Measurements from ENCODE around the gene PCDHA10. TPM values are rescaled to one million over a fixed set of nuclear protein-coding genes. Genes with fewer than 3 reads are reported as not detected.
"Not testable (repeated sequence)": the region's sequence is repeated elsewhere in the genome, so short reads cannot be mapped to it uniquely, and the experiment has no call there.

PCDHA10 gene
- total and polyA plus RNA-seq, 8 donors = under 0.01 to 26.3 (median 0.55) TPM; not detected in 1

DNA sequence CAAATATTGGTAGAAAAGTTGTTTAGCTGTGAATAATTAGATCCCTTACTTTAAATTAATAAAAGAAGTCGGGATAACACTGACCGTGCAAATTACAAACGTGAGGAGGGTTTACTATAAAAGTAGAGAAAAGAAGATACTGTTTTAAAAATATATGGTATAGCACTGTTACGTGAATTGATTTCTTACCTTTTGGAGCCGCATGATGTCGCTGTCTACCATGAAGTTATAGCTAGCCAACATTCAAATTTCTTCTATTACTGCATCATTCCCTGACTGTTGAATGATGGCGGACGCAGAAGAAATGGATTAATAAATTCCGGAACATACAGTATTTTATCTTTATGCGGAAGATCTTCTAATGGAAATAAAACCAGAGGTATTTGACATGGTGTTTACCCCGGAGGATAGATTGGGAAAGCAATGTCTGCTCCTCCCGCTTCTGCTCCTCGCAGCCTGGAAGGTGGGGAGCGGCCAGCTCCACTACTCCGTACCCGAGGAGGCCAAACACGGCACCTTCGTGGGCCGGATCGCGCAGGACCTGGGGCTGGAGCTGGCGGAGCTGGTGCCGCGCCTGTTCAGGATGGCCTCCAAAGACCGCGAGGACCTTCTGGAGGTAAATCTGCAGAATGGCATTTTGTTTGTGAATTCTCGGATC, 27.9 kb upstream of the PCDHA10 start, which contains the start of gene PCDHA6:
TSS of gene PCDHA6 (plus strand) at position 257 of the 658 bp plus-strand sequence. CDS start at position 389, 132 bp downstream.
- peak within 1 kb of the TSS in 1 of 4 donors; percentile 23 for H3K4me3 ChIP-seq
- WGBS, 5 donors = 15 to 26% (median 21%) methylated on average over 19 to 27 of the region's 27 CpGs
- TF ChIP-seq, protein P1, sequence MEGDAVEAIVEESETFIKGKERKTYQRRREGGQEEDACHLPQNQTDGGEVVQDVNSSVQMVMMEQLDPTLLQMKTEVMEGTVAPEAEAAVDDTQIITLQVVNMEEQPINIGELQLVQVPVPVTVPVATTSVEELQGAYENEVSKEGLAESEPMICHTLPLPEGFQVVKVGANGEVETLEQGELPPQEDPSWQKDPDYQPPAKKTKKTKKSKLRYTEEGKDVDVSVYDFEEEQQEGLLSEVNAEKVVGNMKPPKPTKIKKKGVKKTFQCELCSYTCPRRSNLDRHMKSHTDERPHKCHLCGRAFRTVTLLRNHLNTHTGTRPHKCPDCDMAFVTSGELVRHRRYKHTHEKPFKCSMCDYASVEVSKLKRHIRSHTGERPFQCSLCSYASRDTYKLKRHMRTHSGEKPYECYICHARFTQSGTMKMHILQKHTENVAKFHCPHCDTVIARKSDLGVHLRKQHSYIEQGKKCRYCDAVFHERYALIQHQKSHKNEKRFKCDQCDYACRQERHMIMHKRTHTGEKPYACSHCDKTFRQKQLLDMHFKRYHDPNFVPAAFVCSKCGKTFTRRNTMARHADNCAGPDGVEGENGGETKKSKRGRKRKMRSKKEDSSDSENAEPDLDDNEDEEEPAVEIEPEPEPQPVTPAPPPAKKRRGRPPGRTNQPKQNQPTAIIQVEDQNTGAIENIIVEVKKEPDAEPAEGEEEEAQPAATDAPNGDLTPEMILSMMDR (IDR thresholded peaks at IDR 0.05) = no peak
- TF ChIP-seq POLR2A (IDR thresholded peaks at IDR 0.05) (no peak), POLR2AphosphoS5 (IDR thresholded peaks at IDR 0.05) (no peak), EP300 (IDR thresholded peaks at IDR 0.05) (no peak)
- DNase-seq = peak in 1 of 2 donors; percentile 13
- peaks cover 0 to 70% (median 6%) of the 10 kb centered on the region in 3 donors for H3K27me3 ChIP-seq
- H3K27ac ChIP-seq = no peak within 1 kb of the TSS
- intact Hi-C loops (cut with DNase I; ENCODE audit: low total_unique reads) = no loop called here
- peaks cover 14 to 62% (median 57%) of the 10 kb centered on the region in 4 donors for H3K9me3 ChIP-seq
- no peaks in the 10 kb centered on the region for H3K36me3 ChIP-seq
- H3K4me1 ChIP-seq = no peaks in the 10 kb centered on the region

DNA sequence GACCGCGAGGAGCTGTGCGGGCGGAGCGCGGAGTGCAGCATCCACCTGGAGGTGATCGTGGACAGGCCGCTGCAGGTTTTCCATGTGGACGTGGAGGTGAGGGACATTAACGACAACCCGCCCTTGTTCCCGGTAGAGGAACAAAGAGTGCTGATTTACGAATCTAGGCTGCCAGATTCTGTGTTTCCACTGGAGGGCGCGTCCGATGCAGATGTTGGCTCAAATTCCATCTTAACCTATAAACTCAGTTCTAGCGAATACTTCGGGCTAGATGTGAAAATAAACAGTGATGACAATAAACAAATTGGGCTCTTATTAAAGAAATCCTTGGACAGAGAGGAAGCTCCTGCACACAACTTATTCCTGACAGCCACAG, 27.3 kb upstream of the PCDHA10 start:
- H3K27me3 ChIP-seq = peaks cover 0 to 64% (median 6%) of the 10 kb centered on the region in 3 donors
- no peak for DNase-seq
- H3K36me3 ChIP-seq = no peaks in the 10 kb centered on the region
- H3K27ac ChIP-seq = no peak overlapping the region
- TF ChIP-seq EP300 (IDR thresholded peaks at IDR 0.05) (no peak), POLR2AphosphoS5 (IDR thresholded peaks at IDR 0.05) (no peak), POLR2A (IDR thresholded peaks at IDR 0.05) (no peak)
- TF ChIP-seq, protein P1 (IDR thresholded peaks at IDR 0.05) = no peak
- H3K4me1 ChIP-seq = no peaks in the 10 kb centered on the region
- H3K9me3 ChIP-seq = peaks cover 14 to 62% (median 52%) of the 10 kb centered on the region in 4 donors
- peak overlapping the region in 1 of 4 donors; percentile 23 for H3K4me3 ChIP-seq
- intact Hi-C loops (cut with DNase I; ENCODE audit: low total_unique reads) = no loop called here
- 17 to 28% (median 20%) methylated on average over 18 of the region's 18 CpGs for WGBS, 5 donors

DNA sequence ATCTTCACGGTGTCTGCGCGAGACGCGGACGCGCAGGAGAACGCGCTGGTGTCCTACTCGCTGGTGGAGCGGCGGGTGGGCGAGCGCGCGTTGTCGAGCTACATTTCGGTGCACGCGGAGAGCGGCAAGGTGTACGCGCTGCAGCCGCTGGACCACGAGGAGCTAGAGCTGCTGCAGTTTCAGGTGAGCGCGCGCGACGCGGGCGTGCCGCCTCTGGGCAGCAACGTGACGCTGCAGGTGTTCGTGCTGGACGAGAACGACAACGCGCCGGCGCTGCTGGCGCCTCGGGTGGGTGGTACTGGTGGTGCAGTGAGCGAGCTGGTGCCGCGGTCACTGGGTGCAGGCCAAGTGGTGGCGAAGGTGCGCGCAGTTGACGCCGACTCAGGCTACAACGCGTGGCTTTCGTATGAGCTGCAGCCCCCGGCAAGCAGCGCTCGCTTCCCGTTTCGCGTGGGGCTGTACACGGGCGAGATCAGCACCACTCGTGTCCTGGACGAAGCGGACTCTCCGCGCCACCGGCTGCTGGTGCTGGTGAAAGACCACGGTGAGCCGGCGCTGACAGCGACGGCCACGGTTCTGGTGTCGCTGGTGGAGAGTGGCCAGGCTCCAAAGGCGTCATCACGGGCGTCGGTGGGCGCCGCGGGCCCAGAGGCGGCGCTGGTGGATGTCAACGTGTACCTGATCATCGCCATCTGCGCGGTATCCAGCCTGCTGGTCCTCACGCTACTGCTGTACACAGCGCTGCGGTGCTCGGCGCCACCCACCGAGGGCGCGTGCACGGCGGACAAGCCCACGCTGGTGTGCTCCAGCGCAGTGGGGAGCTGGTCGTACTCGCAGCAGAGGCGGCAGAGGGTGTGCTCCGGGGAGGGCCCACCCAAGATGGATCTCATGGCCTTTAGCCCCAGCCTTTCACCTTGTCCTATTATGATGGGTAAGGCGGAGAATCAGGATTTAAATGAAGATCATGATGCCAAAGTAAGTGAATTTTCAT, 25.9 kb upstream of the PCDHA10 start:
- H3K4me1 ChIP-seq; H3K36me3 ChIP-seq; H3K27ac ChIP-seq; DNase-seq; intact Hi-C loops (cut with DNase I; ENCODE audit: low total_unique reads); H3K4me3 ChIP-seq: not testable (repeated sequence)
- WGBS, 5 donors = 42 to 51% (median 49%) methylated on average over 31 to 106 of the region's 106 CpGs
- Histone ChIP-seq H3K27me3 (peaks cover 0 to 70% (median 10%) of the 10 kb centered on the region in 3 donors), H3K9me3 (peaks cover 20 to 65% (median 54%) of the 10 kb centered on the region in 4 donors)

DNA sequence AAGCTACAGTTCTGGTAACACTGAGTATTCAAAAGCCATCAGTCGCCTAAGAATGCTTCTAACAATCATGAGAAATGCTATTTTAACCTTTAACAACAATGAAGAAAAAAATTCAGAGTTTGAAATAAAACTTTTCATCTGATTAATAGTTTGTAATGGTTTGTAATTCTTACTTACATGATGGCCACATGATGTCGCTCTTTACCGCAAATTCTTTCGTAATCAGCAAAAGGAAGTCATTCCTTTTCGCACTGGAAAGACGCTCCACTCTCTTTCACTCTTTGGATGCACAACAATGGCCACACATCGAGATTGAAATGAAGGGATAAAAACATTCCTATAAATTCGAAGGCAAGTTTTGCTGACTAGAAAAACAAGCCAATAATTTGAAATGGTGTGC, 21.7 kb upstream of the PCDHA10 start, which contains the start of gene PCDHA7:
TSS of gene PCDHA7 (plus strand) at position 277 of the 400 bp plus-strand sequence. CDS start at position 392, 115 bp downstream.
- Histone ChIP-seq H3K27ac (no peak within 1 kb of the TSS), H3K4me3 (peak within 1 kb of the TSS in 3 of 4 donors; percentile 9 to 24 (median 13)), H3K9me3 (peaks cover 28 to 70% (median 53%) of the 10 kb centered on the region in 4 donors), H3K27me3 (peaks cover 0 to 71% (median 4%) of the 10 kb centered on the region in 3 donors), H3K4me1 (no peaks in the 10 kb centered on the region), H3K36me3 (no peaks in the 10 kb centered on the region)
- intact Hi-C loops (cut with DNase I; ENCODE audit: low total_unique reads) = no loop called here
- TF ChIP-seq POLR2A (IDR thresholded peaks at IDR 0.05) = no peak
- no peak for TF ChIP-seq POLR2AphosphoS5 (IDR thresholded peaks at IDR 0.05)
- TF ChIP-seq, protein P1 (IDR thresholded peaks at IDR 0.05) = no peak
- no peak for TF ChIP-seq EP300 (IDR thresholded peaks at IDR 0.05)
- 10 to 18% (median 12%) methylated on average over 8 of the region's 8 CpGs for WGBS, 5 donors
- DNase-seq = peak in 1 of 2 donors; percentile 28

- peak overlapping the region in 3 of 4 donors; percentile 9 to 24 (median 13) for H3K4me3 ChIP-seq
- intact Hi-C loops (cut with DNase I; ENCODE audit: low total_unique reads); H3K27ac ChIP-seq; H3K36me3 ChIP-seq; DNase-seq; H3K4me1 ChIP-seq: not testable (repeated sequence)
- H3K9me3 ChIP-seq = peaks cover 26 to 69% (median 48%) of the 10 kb centered on the region in 4 donors
- peaks cover 0 to 66% (median 4%) of the 10 kb centered on the region in 3 donors for H3K27me3 ChIP-seq
- 20 to 27% (median 24%) methylated on average over 12 to 27 of the region's 38 CpGs for WGBS, 5 donors
These were observed 21.2 kb upstream of the PCDHA10 start for GRCh38 chr5:140834439-140835008.
